ENCODE measurements around the gene KRT36.

The KRT36 gene

DNA sequence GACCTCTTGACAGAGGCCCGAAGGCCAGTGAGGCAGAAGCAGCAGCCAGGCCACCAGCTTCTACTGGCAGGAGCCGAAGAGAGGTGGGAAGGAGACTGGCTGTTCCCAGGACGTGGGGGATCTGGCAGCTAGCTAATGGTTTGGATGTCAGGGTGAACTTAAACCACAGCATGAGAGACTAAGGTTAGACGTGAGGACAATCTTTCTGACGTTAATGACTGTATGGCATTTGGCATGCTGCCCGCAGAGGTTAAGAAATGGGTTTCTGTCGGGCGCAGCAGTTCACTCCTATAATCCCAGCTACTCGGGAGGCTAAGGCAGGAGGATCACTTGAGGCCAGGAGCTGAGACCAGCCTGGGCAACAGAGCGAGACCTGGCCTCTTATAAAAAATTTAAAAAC is 22.0 kb upstream of the KRT36 start:
- H3F3A ChIP-seq (ENCODE audit: low read depth), result no peaks in the 10 kb centered on the region
- H3K9me2 ChIP-seq (replicated peaks; ENCODE audit: low read depth, low read length), result no peaks in the 10 kb centered on the region
- no peaks in the 10 kb centered on the region for H4K20me1 ChIP-seq (ENCODE audit: insufficient read depth, low read length, poor library complexity, severe bottlenecking)
- H3K4me2 ChIP-seq (ENCODE audit: low read depth, low read length, poor library complexity, severe bottlenecking), result no peak overlapping the region
- no peak for TF ChIP-seq EZH2phosphoT487 (IDR thresholded peaks at IDR 0.05; ENCODE audit: borderline replicate concordance)
- no peak for TF ChIP-seq CTCF (conservative IDR thresholded peaks at IDR 0.05; ENCODE audit: low read length)
- H3K9me3 ChIP-seq (ENCODE audit: insufficient read depth, low read depth, low read length), result no peaks in the 10 kb centered on the region
- H3K9ac ChIP-seq (ENCODE audit: low read depth, low read length, poor library complexity, severe bottlenecking), result no peak overlapping the region
- no peaks in the 10 kb centered on the region for H3K79me2 ChIP-seq (ENCODE audit: insufficient read depth, low read length)
- no peaks in the 10 kb centered on the region for H3K36me3 ChIP-seq (ENCODE audit: insufficient read depth, low read length)
- H3K27me3 ChIP-seq (ENCODE audit: insufficient read depth, low read length, poor library complexity, severe bottlenecking), result no peaks in the 10 kb centered on the region
- H2AFZ ChIP-seq (ENCODE audit: low read length), result no peak overlapping the region
- no peaks in the 10 kb centered on the region for H3K4me1 ChIP-seq (ENCODE audit: insufficient read depth, low read length, poor library complexity, severe bottlenecking)
- H3K4me3 ChIP-seq (ENCODE audit: low read length, poor library complexity, severe bottlenecking), result no peak overlapping the region

- no peak overlapping the region for H3K9ac ChIP-seq (ENCODE audit: low read depth, low read length, poor library complexity, severe bottlenecking)
- H3K36me3 ChIP-seq (ENCODE audit: insufficient read depth, low read length), result no peaks in the 10 kb centered on the region
- H3K4me1 ChIP-seq (ENCODE audit: insufficient read depth, low read length, poor library complexity, severe bottlenecking), result no peaks in the 10 kb centered on the region
- H3K79me2 ChIP-seq (ENCODE audit: insufficient read depth, low read length), result no peaks in the 10 kb centered on the region
- H3K9me2 ChIP-seq (replicated peaks; ENCODE audit: low read depth, low read length), result no peaks in the 10 kb centered on the region
- H3K27me3 ChIP-seq (ENCODE audit: insufficient read depth, low read length, poor library complexity, severe bottlenecking), result no peaks in the 10 kb centered on the region
- H2AFZ ChIP-seq (ENCODE audit: low read length), result no peak overlapping the region
- no peak overlapping the region for H3K4me2 ChIP-seq (ENCODE audit: low read depth, low read length, poor library complexity, severe bottlenecking)
- H3K4me3 ChIP-seq (ENCODE audit: low read length, poor library complexity, severe bottlenecking), result no peak overlapping the region
- H3K9me3 ChIP-seq (ENCODE audit: insufficient read depth, low read depth, low read length), result no peaks in the 10 kb centered on the region
- H4K20me1 ChIP-seq (ENCODE audit: insufficient read depth, low read length, poor library complexity, severe bottlenecking), result no peaks in the 10 kb centered on the region
- TF ChIP-seq EZH2phosphoT487 (IDR thresholded peaks at IDR 0.05; ENCODE audit: borderline replicate concordance), result no peak
- TF ChIP-seq CTCF (conservative IDR thresholded peaks at IDR 0.05; ENCODE audit: low read length), result no peak
- no peaks in the 10 kb centered on the region for H3F3A ChIP-seq (ENCODE audit: low read depth)
Measured at GRCh38 chr17:41511116-41511515, 21.4 kb upstream of the KRT36 start.

GRCh38 chr17:41510251-41511065 is 20.7 kb upstream of the KRT36 start:
- Histone ChIP-seq H3K9me3 (ENCODE audit: insufficient read depth, low read depth, low read length) (no peaks in the 10 kb centered on the region), H3K4me2 (ENCODE audit: low read depth, low read length, poor library complexity, severe bottlenecking) (no peak overlapping the region), H3K9ac (ENCODE audit: low read depth, low read length, poor library complexity, severe bottlenecking) (no peak overlapping the region), H3K9me2 (replicated peaks; ENCODE audit: low read depth, low read length) (no peaks in the 10 kb centered on the region), H3K4me3 (ENCODE audit: low read length, poor library complexity, severe bottlenecking) (no peak overlapping the region), H3K36me3 (ENCODE audit: insufficient read depth, low read length) (no peaks in the 10 kb centered on the region), H3K79me2 (ENCODE audit: insufficient read depth, low read length) (no peaks in the 10 kb centered on the region), H3K4me1 (ENCODE audit: insufficient read depth, low read length, poor library complexity, severe bottlenecking) (no peaks in the 10 kb centered on the region), H3F3A (ENCODE audit: low read depth) (no peaks in the 10 kb centered on the region), H3K27me3 (ENCODE audit: insufficient read depth, low read length, poor library complexity, severe bottlenecking) (no peaks in the 10 kb centered on the region), H4K20me1 (ENCODE audit: insufficient read depth, low read length, poor library complexity, severe bottlenecking) (no peaks in the 10 kb centered on the region), H2AFZ (ENCODE audit: low read length) (no peak overlapping the region)
- TF ChIP-seq EZH2phosphoT487 (IDR thresholded peaks at IDR 0.05; ENCODE audit: borderline replicate concordance) (no peak), CTCF (conservative IDR thresholded peaks at IDR 0.05; ENCODE audit: low read length) (no peak)

Data from Loucy (cell line).